Measurements from ENCODE around the gene FAM9A.
"Not testable (repeated sequence)": the region's sequence is repeated elsewhere in the genome, so short reads cannot be mapped to it uniquely, and the experiment has no call there.

The FAM9A gene

GRCh38 chrX:8803326-8803725, 2.1 kb upstream of the FAM9A start:
- DNase-seq (ENCODE audit: low read depth), result no peak

- DNase-seq (ENCODE audit: low read depth), result not testable (repeated sequence)
Observed at GRCh38 chrX:8800351-8800750, 832 bp downstream of the FAM9A start.

GRCh38 chrX:8799281-8799680, 1.9 kb downstream of the FAM9A start:
- DNase-seq (ENCODE audit: low read depth), result not testable (repeated sequence)

GRCh38 chrX:8798702-8799101, 2.5 kb downstream of the FAM9A start:
- not testable (repeated sequence) for DNase-seq (ENCODE audit: low read depth)

GRCh38 chrX:8787119-8787518, 14.1 kb downstream of the FAM9A start:
- DNase-seq (ENCODE audit: low read depth), result not testable (repeated sequence)

- DNase-seq (ENCODE audit: low read depth), result no peak
Observed at GRCh38 chrX:8784162-8784561, 17.0 kb downstream of the FAM9A start.

GRCh38 chrX:8783714-8784098, 17.5 kb downstream of the FAM9A start:
- DNase-seq (ENCODE audit: low read depth), result no peak

- peak; percentile 21 for DNase-seq (ENCODE audit: low read depth)
Observed at GRCh38 chrX:8783097-8783713, 18.0 kb downstream of the FAM9A start.

GRCh38 chrX:8782595-8782994, 18.6 kb downstream of the FAM9A start:
- DNase-seq (ENCODE audit: low read depth), result no peak

- not testable (repeated sequence) for DNase-seq (ENCODE audit: low read depth)
Observed at GRCh38 chrX:8781921-8782320, 19.3 kb downstream of the FAM9A start.

- DNase-seq (ENCODE audit: low read depth), result no peak
Observed at GRCh38 chrX:8773117-8773516, 28.1 kb downstream of the FAM9A start.

DNA sequence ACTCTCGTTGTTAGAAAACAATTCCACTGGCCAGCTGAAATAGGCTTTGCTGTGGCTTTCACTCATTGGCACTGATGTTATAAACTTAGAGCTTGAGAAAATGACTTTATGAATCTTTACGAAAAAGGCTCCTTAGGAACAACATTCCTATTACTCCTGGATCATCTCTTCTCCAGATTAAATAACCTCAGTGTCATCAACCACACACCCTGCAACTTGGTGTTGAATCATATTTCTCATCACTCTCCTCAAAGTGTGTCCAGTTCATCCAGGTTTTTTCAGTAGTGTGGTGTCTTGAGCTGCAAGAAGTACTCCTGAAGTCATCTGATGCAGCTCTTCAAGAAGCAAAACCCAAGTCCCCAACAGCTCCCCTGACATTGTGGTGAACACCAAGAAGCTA, 41.2 kb downstream of the FAM9A start:
- no peak for DNase-seq (ENCODE audit: low read depth)

- DNase-seq (ENCODE audit: low read depth), result not testable (repeated sequence)
Observed at GRCh38 chrX:8758706-8759105, 42.5 kb downstream of the FAM9A start.

GRCh38 chrX:8757609-8758389, 43.4 kb downstream of the FAM9A start:
- DNase-seq (ENCODE audit: low read depth), result not testable (repeated sequence)

DNA sequence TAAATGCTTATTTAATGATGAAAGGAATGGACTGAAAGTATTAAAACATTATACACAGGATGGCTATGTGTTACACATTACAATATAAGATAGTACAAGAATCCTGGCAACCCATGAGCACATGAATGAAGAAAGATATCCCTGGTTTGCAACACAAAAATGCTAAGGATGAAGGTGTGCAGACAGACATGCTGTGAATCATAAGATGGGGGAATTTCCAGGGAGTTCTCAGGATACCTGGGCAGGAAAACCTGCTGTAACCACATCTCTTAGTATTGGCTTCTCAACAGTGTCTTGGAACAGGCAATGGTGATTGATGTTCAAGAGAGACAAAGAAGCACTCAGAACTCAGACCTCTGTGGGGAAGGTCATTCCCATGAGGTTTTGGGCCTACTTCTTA, 45.4 kb downstream of the FAM9A start:
- DNase-seq (ENCODE audit: low read depth), result no peak

- no peak for DNase-seq (ENCODE audit: low read depth)
Observed at GRCh38 chrX:8755116-8755515, 46.1 kb downstream of the FAM9A start.

GRCh38 chrX:8749697-8750096, 51.5 kb downstream of the FAM9A start:
- DNase-seq (ENCODE audit: low read depth), result no peak

DNA sequence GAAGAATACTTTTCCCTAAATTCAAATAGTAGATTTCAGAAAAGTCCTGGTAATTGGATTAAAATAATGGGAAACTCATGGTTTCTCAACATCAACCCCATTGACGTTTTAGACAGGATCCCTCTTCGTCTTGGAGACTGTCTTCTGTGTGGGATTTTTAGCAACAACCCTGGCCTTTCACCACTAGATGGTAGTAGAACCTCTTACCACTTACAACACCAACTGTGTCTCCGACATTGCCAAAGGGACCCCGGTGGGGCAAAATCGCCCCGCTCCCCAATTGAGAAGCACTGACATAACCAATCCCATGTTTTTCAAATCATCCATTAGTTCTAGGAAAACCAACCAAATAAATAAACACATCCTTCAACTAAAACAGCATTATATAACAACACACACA, 52.3 kb downstream of the FAM9A start:
- DNase-seq (ENCODE audit: low read depth), result no peak

DNA sequence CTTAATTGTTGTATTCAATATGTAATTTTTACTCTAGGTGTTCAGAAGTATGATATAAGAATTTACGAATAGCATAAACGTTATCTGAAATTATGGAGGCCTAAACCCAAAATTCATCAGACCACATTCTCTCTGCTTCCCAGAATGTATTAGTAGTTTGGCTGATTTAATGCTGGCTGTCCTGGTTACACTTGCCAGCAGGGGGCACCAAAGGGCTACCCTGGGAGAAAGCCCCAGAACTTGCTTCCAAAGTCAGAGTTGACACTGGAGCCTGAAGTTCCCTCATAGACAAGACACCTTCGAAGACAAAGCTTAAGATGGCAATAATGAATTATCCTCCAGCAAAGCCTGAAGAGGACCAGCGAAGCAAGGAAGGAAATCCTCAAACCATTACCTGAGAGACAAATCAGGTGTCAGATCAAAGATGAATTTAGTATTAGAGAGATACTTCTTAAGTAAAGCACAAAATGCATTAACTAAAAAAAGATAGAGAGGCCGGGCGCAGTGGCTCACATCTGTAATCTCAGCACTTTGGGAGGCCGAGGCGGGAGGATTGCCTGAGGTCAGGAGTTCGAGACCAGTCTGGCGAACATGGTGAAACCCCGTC, 58.0 kb downstream of the FAM9A start:
- DNase-seq (ENCODE audit: low read depth), result peak; percentile 18

DNA sequence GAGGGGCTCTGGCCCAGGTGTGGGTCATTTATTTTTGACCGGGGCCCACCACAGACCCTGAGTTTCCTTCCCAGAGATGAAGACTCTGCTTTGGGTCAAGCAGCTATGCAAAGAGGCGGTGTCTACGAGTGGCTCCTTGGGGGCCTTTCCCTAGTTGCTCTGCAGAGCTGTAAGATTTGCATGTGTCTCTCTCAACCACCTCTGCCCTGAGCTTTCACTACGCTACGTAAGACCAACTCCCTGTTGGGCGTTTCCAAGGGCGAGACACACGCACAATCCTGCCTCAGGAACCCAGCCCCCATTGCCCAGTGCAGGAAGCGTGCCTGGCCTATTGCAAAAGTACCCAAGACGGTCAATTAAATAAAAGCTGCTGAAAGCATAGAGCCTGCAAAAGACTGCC, 59.2 kb downstream of the FAM9A start:
- no peak for DNase-seq (ENCODE audit: low read depth)

Data from activated T-cell treated with anti-CD3 and anti-CD28 coated beads for 48 hours (primary cell).